ENCODE data around the gene CHTOP. TPM values are rescaled to one million over a fixed set of nuclear protein-coding genes. Genes with fewer than 3 reads are reported as not detected.

Gene CHTOP
- total RNA-seq, 2 experiments from 2014 or later, result 70.9 to 107 TPM

DNA sequence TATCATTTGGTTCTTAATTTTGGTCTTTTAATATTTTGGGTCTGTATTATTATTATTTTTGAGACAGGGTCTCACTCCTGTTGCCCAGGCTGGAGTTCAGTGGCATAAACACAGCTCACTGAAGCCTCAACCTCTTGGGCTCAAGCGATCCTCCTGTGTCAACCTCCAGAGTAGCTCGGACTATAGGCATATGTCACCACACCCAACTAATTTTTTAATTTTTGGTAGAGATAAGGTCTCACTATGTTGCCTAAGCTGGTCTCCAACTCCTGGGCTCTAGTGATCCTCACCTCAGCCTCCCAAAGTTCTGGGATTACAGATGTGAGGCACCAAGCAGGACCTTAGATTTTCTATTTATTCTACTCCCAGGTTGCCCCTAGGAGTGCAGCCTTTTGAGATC is 39.6 kb downstream of the CHTOP start:
- Histone ChIP-seq H3K27ac (ENCODE audit: low read depth, low read length, poor library complexity, severe bottlenecking) (no peak overlapping the region), H3K36me3 (ENCODE audit: insufficient read depth, low read length) (peaks cover 22% of the 10 kb centered on the region), H3K4me3 (ENCODE audit: low read depth, low read length, poor library complexity, severe bottlenecking) (no peak overlapping the region), H3K9me2 (ENCODE audit: insufficient read depth, low read length) (no peaks in the 10 kb centered on the region), H3K79me2 (ENCODE audit: insufficient read depth, low read depth, low read length) (peaks cover 23% of the 10 kb centered on the region), H3K9me3 (ENCODE audit: low read length) (no peaks in the 10 kb centered on the region), H3K4me2 (ENCODE audit: low read length) (no peak overlapping the region), H4K20me1 (ENCODE audit: insufficient read depth, low read length) (no peaks in the 10 kb centered on the region), H3K4me1 (ENCODE audit: insufficient read depth, low read length, poor library complexity, severe bottlenecking) (peaks cover 19% of the 10 kb centered on the region), H2AFZ (ENCODE audit: low read length) (no peak overlapping the region)
- TF ChIP-seq EZH2phosphoT487 (IDR thresholded peaks at IDR 0.05; ENCODE audit: borderline replicate concordance, low read depth, low read length), result no peak
- TF ChIP-seq, protein P1, sequence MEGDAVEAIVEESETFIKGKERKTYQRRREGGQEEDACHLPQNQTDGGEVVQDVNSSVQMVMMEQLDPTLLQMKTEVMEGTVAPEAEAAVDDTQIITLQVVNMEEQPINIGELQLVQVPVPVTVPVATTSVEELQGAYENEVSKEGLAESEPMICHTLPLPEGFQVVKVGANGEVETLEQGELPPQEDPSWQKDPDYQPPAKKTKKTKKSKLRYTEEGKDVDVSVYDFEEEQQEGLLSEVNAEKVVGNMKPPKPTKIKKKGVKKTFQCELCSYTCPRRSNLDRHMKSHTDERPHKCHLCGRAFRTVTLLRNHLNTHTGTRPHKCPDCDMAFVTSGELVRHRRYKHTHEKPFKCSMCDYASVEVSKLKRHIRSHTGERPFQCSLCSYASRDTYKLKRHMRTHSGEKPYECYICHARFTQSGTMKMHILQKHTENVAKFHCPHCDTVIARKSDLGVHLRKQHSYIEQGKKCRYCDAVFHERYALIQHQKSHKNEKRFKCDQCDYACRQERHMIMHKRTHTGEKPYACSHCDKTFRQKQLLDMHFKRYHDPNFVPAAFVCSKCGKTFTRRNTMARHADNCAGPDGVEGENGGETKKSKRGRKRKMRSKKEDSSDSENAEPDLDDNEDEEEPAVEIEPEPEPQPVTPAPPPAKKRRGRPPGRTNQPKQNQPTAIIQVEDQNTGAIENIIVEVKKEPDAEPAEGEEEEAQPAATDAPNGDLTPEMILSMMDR (conservative IDR thresholded peaks at IDR 0.05; ENCODE audit: low read length), result no peak
- BruUV-seq (replicated peaks), result no TSS peak
- CTCF ChIA-PET (ENCODE audit: unreplicated experiment), result interaction anchor here (0.5 kb wide), 1 partner anchor 80 kb away, joined by 4 read pairs; no protein-coding TSS in a partner anchor
- DNase-seq (ENCODE audit: low spot score), result no peak
- intact Hi-C loops (cut with micrococcal nuclease; ENCODE audit: unreplicated experiment), result loop anchor here (5.0 to 10.0 kb wide), 2 partner anchors 101 to 159 kb away; no protein-coding TSS in a partner anchor
- POLR2A ChIA-PET, result no interaction called here

DNA sequence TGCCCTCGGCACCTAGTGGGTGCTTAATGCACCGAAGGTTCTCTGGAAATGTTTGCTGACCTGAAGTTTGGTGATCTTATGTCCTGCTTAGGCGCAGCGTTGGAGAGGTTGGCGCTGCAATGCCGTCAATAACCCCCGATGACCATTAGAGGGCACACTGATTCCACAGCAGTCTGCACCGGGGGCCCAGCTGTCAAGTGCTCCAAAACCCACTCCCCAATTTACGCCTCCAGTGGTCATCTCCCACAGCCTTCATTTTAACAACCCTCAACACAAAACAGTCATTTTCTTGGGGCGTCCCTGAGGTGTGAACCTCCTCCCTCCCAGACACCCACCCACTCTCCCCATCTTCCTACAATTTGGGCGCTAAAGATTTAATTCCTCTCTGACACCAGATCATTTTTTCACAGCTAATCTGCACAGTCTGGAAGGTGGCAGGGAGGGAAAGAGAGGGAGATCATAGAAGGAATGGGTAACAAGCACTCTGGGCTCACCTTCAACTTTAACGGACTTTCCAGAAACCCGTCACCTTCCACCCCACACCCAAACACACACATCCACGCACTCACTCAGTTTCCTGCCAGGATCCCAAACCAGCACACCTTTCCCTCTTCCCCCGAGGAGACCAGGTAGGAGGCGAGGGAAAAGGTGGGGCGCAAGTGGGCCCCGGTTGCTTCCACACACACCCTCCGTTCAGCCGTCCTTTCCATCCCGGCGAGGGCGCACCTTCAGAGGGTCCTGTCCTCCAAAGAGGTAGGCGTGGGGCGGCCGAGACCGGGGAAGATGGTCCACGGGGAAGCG is 44.1 kb downstream of the CHTOP start:
- Histone ChIP-seq H4K20me1 (ENCODE audit: insufficient read depth, low read length) (no peaks in the 10 kb centered on the region), H3K9me3 (ENCODE audit: low read length) (no peaks in the 10 kb centered on the region), H3K4me1 (ENCODE audit: insufficient read depth, low read length, poor library complexity, severe bottlenecking) (no peaks in the 10 kb centered on the region), H3K4me3 (ENCODE audit: low read depth, low read length, poor library complexity, severe bottlenecking) (no peak overlapping the region), H2AFZ (ENCODE audit: low read length) (peak overlapping the region; percentile 29; the same call in 1 of the 2 replicates), H3K27ac (ENCODE audit: low read depth, low read length, poor library complexity, severe bottlenecking) (no peak overlapping the region), H3K36me3 (ENCODE audit: insufficient read depth, low read length) (no peaks in the 10 kb centered on the region), H3K9me2 (ENCODE audit: insufficient read depth, low read length) (no peaks in the 10 kb centered on the region), H3K79me2 (ENCODE audit: insufficient read depth, low read depth, low read length) (no peaks in the 10 kb centered on the region), H3K4me2 (ENCODE audit: low read length) (peak overlapping the region; percentile 38)
- ChIA-PET CTCF (ENCODE audit: unreplicated experiment) (interaction anchor here (0.6 to 0.7 kb wide), 2 partner anchors 64 to 300 kb away, joined by 3 to 5 read pairs; no protein-coding TSS in a partner anchor), POLR2A (no interaction called here)
- BruUV-seq (replicated peaks), result no TSS peak
- intact Hi-C loops (cut with micrococcal nuclease; ENCODE audit: unreplicated experiment), result loop anchor here (1.0 to 10.0 kb wide), 4 partner anchors 71 to 309 kb away; partner anchors contain the start of gene RAB13
- peak; percentile 71 for DNase-seq (ENCODE audit: low spot score)
- TF ChIP-seq EZH2phosphoT487 (IDR thresholded peaks at IDR 0.05; ENCODE audit: borderline replicate concordance, low read depth, low read length), result no peak
- TF ChIP-seq, protein P1 (conservative IDR thresholded peaks at IDR 0.05; ENCODE audit: low read length), result peak; percentile 99

All from OCI-LY7 (cell line).